Activated CD4-positive, CD25-positive, alpha-beta regulatory T cell treated with anti-CD3 and anti-CD28 coated beads, Interleukin-2, amount 50 U/mL, for 16 hours (primary cell): ENCODE results near the gene HSPA4L.

Experiments used
- DNase-seq: peaks from one replicate; pipeline ENCODE4 v3.0.0-alpha.2; 2020; ENCODE audit warnings: low read depth, low spot score

The HSPA4L gene

GRCh38 chr4:127782275-127783025 lies at the start of gene HSPA4L:
Gene HSPA4L, plus strand, starts transcription at chr4:127782322. Its CDS starts 229 bp downstream, at chr4:127782551.
- no peak for DNase-seq

DNA sequence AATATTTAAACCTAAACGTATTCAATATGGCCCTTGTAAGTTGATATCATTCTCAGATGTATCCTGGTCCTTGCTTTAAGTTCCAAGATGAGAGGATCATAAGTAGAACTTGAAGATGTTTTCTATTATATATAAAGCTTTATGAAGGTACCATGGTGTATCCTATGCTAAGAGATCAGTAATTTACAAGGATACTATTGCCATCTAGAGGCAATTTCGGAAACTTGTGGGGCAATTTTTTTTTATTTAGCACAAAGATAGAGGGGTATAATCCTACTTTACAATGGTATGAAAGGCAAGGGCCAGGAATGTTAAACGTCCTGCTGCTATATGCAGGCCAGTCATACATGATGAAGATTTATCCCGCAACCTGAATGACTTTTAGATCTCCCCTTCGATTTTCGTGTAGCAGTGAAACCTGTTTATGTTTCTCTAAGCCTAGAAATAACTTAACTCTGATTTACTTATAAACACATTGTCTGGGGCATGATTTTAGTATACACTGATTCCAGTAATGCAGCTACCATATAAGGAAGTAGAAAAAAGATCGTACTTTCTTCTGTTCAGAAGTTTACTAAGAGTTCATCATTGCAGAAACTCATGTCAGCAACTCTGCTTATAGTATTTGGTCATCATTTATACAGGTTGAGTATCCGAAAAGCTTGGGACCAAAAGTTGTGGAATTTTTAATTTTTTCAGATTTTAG lies 49.3 kb upstream of the HSPA4L start:
- DNase-seq, result no peak

- DNase-seq, result no peak
Observed at GRCh38 chr4:127734976-127735375, 47.1 kb upstream of the HSPA4L start.

- DNase-seq, result no peak
Observed at GRCh38 chr4:127737295-127737694, 44.8 kb upstream of the HSPA4L start.

GRCh38 chr4:127741247-127741646 lies 40.9 kb upstream of the HSPA4L start:
- no peak for DNase-seq

GRCh38 chr4:127747883-127748282 lies 34.2 kb upstream of the HSPA4L start:
- no peak for DNase-seq

DNA sequence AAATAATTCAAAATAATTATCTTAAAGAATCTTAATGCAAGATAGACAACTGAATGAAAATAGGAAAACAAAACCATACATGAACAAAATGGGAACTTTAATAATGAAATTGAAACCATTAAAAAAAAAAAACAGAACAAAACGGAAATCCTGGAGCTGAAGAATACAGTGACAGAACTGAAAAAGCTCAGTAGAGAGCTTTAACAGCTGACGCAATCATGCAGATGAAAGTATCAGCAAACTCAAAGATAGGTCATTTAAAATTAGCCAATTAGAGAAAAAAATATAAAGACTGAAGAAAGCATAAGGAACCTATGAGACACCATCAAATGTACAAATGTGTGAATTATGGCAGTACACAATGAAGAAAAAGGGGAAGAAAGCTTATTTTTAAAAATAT lies 33.2 kb upstream of the HSPA4L start:
- DNase-seq, result no peak

GRCh38 chr4:127756906-127757305 lies 25.2 kb upstream of the HSPA4L start:
- DNase-seq, result no peak

- no peak for DNase-seq
Observed at GRCh38 chr4:127759228-127759820, 22.8 kb upstream of the HSPA4L start.

DNA sequence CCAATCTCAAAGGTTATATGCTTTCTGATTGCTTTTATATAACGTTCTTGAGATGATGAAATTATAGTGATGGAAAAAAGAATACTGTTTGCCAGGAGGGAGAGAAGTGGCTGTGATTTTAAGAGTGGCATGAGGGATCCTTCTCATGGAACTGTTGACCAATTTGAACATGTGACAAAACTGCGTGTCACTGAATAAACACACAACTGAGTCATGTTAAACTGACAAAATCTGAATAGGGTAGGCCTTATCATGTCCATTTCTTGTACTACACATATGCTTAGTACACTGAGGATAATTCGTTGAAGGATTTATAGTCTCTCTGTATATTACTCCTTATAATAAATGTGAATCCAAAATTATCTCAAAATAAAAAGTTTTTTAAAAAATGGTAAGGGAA lies 22.2 kb upstream of the HSPA4L start:
- no peak for DNase-seq

DNA sequence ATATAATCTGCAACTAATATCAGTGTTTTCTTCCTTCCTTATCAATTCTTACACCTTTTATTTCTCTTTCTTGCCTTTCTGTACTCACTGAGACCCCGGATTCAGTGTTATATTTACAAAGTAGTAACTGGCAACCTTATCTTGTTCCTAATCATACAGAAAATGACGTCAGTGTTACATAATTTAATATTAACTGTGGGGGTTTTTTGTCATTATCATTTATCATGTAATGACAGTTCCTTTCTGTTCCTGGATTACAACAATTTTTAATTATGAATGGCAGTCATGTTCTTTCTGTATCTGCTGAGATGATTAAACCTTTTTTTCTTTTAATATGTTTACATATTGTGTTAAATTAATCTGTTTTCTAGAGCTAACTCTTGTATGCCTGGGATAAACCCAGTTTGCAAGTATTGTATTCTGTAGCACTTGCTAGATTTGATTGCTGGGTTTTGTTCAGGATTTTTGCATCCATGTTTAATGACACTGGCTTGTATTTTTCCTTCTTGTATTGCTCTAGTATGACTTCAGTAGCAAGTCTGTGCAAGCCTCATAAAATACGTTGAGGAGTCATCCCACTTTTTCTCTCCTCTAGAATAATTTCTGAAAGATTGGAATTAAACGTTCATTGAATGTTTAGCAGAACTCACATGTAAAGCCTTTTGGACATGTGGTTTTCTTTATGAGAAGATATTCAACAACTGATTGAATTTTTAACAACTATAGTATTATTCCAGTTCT lies 10.4 kb upstream of the HSPA4L start:
- DNase-seq, result no peak

DNA sequence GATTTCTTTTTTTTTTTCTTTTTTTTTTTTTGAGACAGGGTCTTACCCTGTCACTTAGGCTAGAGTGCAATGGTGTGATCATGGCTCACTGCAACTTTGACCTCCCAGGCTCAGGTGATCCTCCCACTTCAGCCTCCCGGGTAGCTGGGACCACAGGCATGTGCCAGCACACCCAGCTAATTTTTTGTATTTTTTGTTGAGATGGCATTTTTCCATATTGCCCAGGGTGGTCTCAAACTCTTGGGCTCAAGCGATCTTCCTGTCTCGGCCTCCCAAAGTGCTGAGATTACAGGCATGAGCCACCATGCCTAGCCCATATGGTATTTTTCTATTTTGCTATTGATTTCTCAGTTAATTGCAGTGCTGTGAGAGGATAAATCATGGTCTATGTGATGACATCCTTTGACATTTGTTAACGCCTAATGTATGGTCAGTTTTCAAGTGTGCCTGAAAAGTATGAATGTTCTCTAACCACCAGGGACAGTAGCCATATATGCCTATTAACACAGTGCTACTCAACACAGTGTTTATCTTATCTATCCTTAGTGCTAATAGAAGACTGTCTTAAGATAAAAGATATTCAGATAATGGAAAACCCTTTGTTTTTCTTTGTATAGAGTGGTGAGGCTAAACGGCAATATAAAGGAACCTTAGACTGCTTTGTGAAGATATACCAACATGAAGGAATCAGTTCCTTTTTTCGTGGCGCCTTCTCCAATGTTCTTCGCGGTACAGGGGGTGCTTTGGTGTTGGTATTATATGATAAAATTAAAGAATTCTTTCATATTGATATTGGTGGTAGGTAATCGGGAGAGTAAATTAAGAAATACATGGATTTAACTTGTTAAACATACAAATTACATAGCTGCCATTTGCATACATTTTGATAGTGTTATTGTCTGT lies 9.1 kb upstream of the HSPA4L start:
- no peak for DNase-seq

DNA sequence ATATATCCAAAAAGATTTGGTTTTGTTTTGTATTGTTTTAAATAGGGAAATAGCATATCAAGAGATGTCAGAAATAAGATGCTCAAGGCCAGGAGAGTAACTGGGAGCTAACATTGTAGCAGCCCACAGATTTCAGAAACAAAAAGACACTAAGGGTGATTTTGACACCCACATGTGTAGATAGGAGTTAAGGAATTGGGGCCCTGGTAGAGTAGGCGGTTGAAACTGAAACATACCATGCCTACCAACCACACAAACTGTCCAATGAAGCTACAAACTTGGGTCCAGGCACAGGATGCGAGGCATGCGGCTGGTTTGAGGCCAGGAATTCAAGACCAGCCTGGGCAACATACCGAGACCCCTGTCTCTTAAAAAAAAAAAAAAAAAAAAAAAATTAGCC lies 6.3 kb upstream of the HSPA4L start:
- DNase-seq, result no peak

- no peak for DNase-seq
Observed at GRCh38 chr4:127776620-127777019, 5.5 kb upstream of the HSPA4L start.

DNA sequence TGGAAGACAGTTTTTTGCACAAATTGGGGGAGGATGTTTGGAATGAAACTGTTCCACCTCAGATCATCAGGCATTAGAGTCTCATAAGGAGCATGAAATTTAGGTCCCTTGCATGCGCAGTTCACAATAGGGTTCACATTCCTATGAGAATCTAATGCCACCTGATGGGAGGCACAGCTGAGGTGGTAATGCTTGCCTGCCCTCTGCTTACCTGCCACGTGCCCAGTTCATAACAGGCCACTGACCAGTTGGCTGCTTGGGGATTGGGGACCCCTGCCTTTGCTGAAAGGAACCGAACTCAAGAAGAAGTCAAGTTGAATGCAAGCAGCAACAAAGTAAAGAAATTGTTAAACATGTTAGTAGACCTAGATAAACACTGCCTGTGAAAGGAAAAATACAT lies 4.6 kb upstream of the HSPA4L start:
- no peak for DNase-seq

DNA sequence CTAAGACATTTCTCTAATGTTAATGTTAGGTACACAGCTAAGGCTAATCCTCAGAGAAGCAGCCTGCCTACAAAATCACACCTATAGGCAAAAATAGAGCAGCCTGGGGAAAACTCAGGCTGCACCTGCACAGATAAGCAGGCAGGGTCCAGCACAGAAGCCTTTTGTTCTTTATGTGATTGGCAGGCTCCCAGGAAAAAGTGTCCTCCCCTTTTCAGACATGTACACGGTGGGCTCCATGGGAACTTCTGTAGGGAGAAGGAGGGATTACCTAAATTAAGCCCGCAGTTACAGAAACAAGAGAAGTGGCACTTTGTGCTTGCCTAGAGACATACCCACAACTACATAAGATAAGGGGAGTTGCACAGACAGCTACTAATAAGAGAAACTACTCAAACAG lies 4.0 kb upstream of the HSPA4L start:
- no peak for DNase-seq

DNA sequence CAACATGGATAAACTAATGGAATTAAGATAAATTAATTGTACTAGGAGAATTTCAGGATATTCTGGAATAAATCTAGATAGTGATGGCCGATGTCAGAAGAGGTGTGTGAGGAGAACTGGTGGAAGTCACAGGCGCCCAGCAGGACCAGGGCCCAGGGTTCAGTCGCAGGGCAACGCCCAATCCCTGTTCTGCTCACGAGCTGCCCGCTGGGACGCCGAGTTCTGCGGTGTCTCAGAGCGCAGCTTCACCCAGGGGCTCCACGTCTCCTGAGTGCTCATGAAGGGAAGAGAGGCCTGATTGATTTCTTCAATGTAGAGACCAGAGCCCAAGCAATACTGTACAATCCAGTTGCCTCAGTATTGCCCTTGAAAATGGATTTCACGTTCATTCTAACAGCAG lies 1.5 kb upstream of the HSPA4L start:
- no peak for DNase-seq

DNA sequence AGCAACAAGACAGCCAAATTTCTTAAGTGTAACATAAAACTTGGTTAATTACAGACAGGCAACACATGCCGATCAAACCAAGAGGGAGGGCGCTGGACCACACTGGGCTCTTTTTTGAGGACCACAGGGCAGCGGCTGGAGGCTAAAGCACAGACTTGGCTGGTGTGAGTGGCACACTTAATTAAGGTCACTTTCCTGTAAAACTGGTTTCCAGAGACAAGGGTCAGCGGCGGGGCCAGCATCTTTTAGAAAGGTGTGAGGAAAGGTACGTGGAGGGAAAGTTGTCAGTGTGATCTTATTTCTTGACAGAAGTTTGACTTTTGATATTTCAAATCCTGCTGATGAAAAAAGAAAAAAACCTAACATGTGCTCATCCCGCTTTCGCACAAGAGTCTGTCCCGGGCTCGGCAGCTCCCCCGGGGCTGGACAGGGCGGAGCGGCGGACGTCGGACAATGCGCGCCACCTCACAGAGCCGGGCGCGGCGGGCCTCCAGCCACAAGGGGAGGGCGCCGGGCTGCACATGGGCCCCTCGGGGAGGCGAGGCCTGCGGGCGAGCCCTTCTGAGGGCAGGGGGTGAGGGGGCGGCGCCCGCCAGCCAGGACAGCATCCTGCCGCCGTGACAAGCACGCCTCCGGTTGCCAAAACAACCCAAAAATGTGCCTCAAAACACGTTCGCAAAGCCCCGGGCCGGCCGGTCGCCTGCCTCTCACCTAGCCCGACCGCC lies 660 bp upstream of the HSPA4L start:
- no peak for DNase-seq

GRCh38 chr4:127782025-127782274 lies 172 bp upstream of the HSPA4L start:
- no peak for DNase-seq

- DNase-seq, result no peak
Observed at GRCh38 chr4:127783026-127783769, 1.1 kb downstream of the HSPA4L start.
